ENCODE data around the gene KLF13. TPM values are rescaled to one million over a fixed set of nuclear protein-coding genes. Genes with fewer than 3 reads are reported as not detected.

Gene KLF13
- total and polyA plus RNA-seq, 2 experiments from 2014 or later = 23.5 to 28.6 TPM

GRCh38 chr15:31316135-31316795 lies 10.4 kb upstream of the KLF13 start:
- Histone ChIP-seq H3K4me2 (no peak overlapping the region), H3K36me3 (ENCODE audit: insufficient read depth) (no peaks in the 10 kb centered on the region), H4K20me1 (replicated peaks; ENCODE audit: insufficient read depth) (no peaks in the 10 kb centered on the region), H3K27me3 (ENCODE audit: insufficient read depth) (no peaks in the 10 kb centered on the region), H3K9me2 (ENCODE audit: insufficient read depth) (no peaks in the 10 kb centered on the region; the same call in 1 of the 2 replicates), H3F3A (replicated peaks; ENCODE audit: low read depth) (no peaks in the 10 kb centered on the region), H3K27ac (ENCODE audit: low read depth) (no peak overlapping the region), H3K79me2 (replicated peaks; ENCODE audit: insufficient read depth) (no peaks in the 10 kb centered on the region), H2AFZ (no peak overlapping the region), H3K4me3 (no peak overlapping the region), H3K4me1 (ENCODE audit: insufficient read depth) (peaks cover 6% of the 10 kb centered on the region; the same call in 1 of the 2 replicates)
- no peak for ATAC-seq
- Mint-ChIP-seq H3K27me3 (ENCODE audit: insufficient read depth, low read depth, poor library complexity) (peaks cover 7% of the 10 kb centered on the region), H3K27ac (no peak overlapping the region), H3K9me3 (peaks cover 7% of the 10 kb centered on the region; the same call in 1 of the 3 replicates), H3K4me1 (peaks cover 10% of the 10 kb centered on the region; the same call in 2 of the 3 replicates), H3K4me3 (no peak overlapping the region), H3K36me3 (ENCODE audit: low read depth) (no peaks in the 10 kb centered on the region)
- TF ChIP-seq POLR2AphosphoS5 (IDR thresholded peaks at IDR 0.05; ENCODE audit: low read depth) (no peak), EZH2phosphoT487 (IDR thresholded peaks at IDR 0.05; ENCODE audit: unreplicated experiment) (no peak), CREB1 (CRISPR knock-in tag; IDR thresholded peaks at IDR 0.05; ENCODE audit: low read depth) (no peak), CTCF (conservative IDR thresholded peaks at IDR 0.05; ENCODE audit: low read depth in 2 of 2) (no peak), JUNB (IDR thresholded peaks at IDR 0.05; ENCODE audit: unreplicated experiment) (no peak), EZH2 (IDR thresholded peaks at IDR 0.05; ENCODE audit: low read depth, unreplicated experiment) (no peak), NANOG (IDR thresholded peaks at IDR 0.05; ENCODE audit: borderline replicate concordance) (no peak), STAT1 (IDR thresholded peaks at IDR 0.05; ENCODE audit: unreplicated experiment) (no peak), ZNF114 (CRISPR knock-in tag; IDR thresholded peaks at IDR 0.05) (no peak), ZNF331 (CRISPR knock-in tag; IDR thresholded peaks at IDR 0.05; ENCODE audit: low read depth) (no peak)
- TF ChIP-seq, protein P1, sequence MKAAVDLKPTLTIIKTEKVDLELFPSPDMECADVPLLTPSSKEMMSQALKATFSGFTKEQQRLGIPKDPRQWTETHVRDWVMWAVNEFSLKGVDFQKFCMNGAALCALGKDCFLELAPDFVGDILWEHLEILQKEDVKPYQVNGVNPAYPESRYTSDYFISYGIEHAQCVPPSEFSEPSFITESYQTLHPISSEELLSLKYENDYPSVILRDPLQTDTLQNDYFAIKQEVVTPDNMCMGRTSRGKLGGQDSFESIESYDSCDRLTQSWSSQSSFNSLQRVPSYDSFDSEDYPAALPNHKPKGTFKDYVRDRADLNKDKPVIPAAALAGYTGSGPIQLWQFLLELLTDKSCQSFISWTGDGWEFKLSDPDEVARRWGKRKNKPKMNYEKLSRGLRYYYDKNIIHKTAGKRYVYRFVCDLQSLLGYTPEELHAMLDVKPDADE (IDR thresholded peaks at IDR 0.05) = no peak
- TF ChIP-seq, protein P2, sequence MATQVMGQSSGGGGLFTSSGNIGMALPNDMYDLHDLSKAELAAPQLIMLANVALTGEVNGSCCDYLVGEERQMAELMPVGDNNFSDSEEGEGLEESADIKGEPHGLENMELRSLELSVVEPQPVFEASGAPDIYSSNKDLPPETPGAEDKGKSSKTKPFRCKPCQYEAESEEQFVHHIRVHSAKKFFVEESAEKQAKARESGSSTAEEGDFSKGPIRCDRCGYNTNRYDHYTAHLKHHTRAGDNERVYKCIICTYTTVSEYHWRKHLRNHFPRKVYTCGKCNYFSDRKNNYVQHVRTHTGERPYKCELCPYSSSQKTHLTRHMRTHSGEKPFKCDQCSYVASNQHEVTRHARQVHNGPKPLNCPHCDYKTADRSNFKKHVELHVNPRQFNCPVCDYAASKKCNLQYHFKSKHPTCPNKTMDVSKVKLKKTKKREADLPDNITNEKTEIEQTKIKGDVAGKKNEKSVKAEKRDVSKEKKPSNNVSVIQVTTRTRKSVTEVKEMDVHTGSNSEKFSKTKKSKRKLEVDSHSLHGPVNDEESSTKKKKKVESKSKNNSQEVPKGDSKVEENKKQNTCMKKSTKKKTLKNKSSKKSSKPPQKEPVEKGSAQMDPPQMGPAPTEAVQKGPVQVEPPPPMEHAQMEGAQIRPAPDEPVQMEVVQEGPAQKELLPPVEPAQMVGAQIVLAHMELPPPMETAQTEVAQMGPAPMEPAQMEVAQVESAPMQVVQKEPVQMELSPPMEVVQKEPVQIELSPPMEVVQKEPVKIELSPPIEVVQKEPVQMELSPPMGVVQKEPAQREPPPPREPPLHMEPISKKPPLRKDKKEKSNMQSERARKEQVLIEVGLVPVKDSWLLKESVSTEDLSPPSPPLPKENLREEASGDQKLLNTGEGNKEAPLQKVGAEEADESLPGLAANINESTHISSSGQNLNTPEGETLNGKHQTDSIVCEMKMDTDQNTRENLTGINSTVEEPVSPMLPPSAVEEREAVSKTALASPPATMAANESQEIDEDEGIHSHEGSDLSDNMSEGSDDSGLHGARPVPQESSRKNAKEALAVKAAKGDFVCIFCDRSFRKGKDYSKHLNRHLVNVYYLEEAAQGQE (IDR thresholded peaks at IDR 0.05; ENCODE audit: unreplicated experiment) = no peak
- TF ChIP-seq, protein P3, sequence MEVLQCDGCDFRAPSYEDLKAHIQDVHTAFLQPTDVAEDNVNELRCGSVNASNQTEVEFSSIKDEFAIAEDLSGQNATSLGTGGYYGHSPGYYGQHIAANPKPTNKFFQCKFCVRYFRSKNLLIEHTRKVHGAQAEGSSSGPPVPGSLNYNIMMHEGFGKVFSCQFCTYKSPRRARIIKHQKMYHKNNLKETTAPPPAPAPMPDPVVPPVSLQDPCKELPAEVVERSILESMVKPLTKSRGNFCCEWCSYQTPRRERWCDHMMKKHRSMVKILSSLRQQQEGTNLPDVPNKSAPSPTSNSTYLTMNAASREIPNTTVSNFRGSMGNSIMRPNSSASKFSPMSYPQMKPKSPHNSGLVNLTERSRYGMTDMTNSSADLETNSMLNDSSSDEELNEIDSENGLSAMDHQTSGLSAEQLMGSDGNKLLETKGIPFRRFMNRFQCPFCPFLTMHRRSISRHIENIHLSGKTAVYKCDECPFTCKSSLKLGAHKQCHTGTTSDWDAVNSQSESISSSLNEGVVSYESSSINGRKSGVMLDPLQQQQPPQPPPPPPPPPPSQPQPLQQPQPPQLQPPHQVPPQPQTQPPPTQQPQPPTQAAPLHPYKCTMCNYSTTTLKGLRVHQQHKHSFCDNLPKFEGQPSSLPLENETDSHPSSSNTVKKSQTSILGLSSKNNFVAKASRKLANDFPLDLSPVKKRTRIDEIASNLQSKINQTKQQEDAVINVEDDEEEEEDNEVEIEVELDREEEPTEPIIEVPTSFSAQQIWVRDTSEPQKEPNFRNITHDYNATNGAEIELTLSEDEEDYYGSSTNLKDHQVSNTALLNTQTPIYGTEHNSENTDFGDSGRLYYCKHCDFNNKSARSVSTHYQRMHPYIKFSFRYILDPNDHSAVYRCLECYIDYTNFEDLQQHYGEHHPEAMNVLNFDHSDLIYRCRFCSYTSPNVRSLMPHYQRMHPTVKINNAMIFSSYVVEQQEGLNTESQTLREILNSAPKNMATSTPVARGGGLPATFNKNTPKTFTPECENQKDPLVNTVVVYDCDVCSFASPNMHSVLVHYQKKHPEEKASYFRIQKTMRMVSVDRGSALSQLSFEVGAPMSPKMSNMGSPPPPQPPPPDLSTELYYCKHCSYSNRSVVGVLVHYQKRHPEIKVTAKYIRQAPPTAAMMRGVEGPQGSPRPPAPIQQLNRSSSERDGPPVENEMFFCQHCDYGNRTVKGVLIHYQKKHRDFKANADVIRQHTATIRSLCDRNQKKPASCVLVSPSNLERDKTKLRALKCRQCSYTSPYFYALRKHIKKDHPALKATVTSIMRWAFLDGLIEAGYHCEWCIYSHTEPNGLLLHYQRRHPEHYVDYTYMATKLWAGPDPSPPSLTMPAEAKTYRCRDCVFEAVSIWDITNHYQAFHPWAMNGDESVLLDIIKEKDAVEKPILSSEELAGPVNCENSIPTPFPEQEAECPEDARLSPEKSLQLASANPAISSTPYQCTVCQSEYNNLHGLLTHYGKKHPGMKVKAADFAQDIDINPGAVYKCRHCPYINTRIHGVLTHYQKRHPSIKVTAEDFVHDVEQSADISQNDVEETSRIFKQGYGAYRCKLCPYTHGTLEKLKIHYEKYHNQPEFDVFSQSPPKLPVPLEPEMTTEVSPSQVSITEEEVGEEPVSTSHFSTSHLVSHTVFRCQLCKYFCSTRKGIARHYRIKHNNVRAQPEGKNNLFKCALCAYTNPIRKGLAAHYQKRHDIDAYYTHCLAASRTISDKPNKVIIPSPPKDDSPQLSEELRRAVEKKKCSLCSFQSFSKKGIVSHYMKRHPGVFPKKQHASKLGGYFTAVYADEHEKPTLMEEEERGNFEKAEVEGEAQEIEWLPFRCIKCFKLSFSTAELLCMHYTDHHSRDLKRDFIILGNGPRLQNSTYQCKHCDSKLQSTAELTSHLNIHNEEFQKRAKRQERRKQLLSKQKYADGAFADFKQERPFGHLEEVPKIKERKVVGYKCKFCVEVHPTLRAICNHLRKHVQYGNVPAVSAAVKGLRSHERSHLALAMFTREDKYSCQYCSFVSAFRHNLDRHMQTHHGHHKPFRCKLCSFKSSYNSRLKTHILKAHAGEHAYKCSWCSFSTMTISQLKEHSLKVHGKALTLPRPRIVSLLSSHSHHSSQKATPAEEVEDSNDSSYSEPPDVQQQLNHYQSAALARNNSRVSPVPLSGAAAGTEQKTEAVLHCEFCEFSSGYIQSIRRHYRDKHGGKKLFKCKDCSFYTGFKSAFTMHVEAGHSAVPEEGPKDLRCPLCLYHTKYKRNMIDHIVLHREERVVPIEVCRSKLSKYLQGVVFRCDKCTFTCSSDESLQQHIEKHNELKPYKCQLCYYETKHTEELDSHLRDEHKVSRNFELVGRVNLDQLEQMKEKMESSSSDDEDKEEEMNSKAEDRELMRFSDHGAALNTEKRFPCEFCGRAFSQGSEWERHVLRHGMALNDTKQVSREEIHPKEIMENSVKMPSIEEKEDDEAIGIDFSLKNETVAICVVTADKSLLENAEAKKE (CRISPR knock-in tag; IDR thresholded peaks at IDR 0.05) = no peak
- no peak for DNase-seq (ENCODE audit: low spot score)
